Erythroblast (primary cell): ENCODE results near the gene CACTIN.

Experiments
- GATA1 ChIP-seq: IDR thresholded peaks from 2 replicates; pipeline ENCODE4 v1.6.1; 2011; ENCODE audit warnings: low read depth, mild to moderate bottlenecking, control low read depth, low read length, moderate library complexity
- POLR2A ChIP-seq: IDR thresholded peaks from 2 replicates; pipeline ENCODE4 v1.6.1; 2011; ENCODE audit warnings: mild to moderate bottlenecking, low read length

DNA sequence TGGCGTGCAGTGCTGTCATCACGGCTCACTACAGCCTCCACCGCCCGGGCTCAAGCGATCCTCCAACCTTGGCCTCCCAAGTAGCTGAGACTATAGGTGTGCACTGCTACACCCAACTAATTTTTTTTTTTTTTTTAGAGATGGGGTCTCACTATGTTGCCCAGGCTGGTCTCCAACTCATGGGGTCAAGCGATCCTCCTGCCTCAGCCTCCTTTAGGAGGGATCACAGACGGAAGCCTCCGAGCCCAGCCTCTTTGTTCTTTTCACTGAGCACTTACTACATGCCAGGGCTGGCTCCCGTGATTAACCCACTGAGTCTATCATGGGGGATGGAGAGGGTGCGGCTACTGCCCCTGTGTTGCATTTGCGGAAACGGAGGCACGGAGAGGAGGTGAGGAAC lies 12.9 kb upstream of the CACTIN start:
- TF ChIP-seq POLR2A (no peak), GATA1 (no peak)
